ENCODE results near the gene BMPR1A. TPM values are rescaled to one million over a fixed set of nuclear protein-coding genes. Genes with fewer than 3 reads are reported as not detected.
A peak's percentile ranks its signal among the peaks of the same experiment; 100 is the strongest.

The BMPR1A gene
- total and polyA plus RNA-seq, 2 of the 4 experiments (the other 2 are of a cell fraction), result 15.9 to 93.7 TPM

GRCh38 chr10:86950349-86950748, 193.9 kb downstream of the BMPR1A start:
- BruUV-seq (replicated peaks), result no TSS peak

More at GRCh38 chr10:86950349-86950748, 193.9 kb downstream of the BMPR1A start:
- H3K4me1 ChIP-seq (ENCODE audit: control insufficient read depth, insufficient read depth, low read length), result peaks cover 7% of the 10 kb centered on the region
- H2AK9ac ChIP-seq (replicated peaks; ENCODE audit: low read depth, low read length, poor library complexity), result no peak overlapping the region
- no peak overlapping the region for H4K8ac ChIP-seq (ENCODE audit: low read depth in 2 of 2, low read length in 2 of 2)
- H3K36me3 ChIP-seq (ENCODE audit: control insufficient read depth, insufficient read depth, low read length), result no peaks in the 10 kb centered on the region
- no peak overlapping the region for H3K14ac ChIP-seq (replicated peaks; ENCODE audit: low read depth, low read length)
- H3K9me1 ChIP-seq (ENCODE audit: insufficient read depth, low read length), result no peaks in the 10 kb centered on the region; the same call in 1 of the 2 replicates
- ChIA-PET CTCF (no interaction called here), POLR2A (ENCODE audit: unreplicated experiment) (no interaction called here)
- H3K9ac ChIP-seq (ENCODE audit: low read depth, low read length), result no peak overlapping the region
- H2BK15ac ChIP-seq (ENCODE audit: low read depth, low read length), result no peak overlapping the region
- H2BK120ac ChIP-seq (ENCODE audit: low read depth, low read length), result no peak overlapping the region
- no peak overlapping the region for H2BK20ac ChIP-seq (ENCODE audit: low read depth, low read length)
- H3K23ac ChIP-seq (ENCODE audit: low read depth, low read length), result no peak overlapping the region
- dilution Hi-C loops (cut with HindIII; ENCODE audit: low sequenced_read_pairs, unreplicated experiment) (no loop called here), intact Hi-C loops (cut with micrococcal nuclease) (no loop called here), in situ Hi-C loops (cut with MboI; ENCODE audit: low sequenced_read_pairs) (no loop called here)
- no peak overlapping the region for H3K4me2 ChIP-seq (ENCODE audit: low read depth, low read length)
- no peak for ATAC-seq (ENCODE audit: low read depth)
- no peaks in the 10 kb centered on the region for H4K20me1 ChIP-seq (ENCODE audit: insufficient read depth, low read length)
- no peak overlapping the region for H3K56ac ChIP-seq (ENCODE audit: extremely low read depth, insufficient read depth, low read length)
- no CpG with 5 or more reads among the region's 1 CpG for WGBS, 2 experiments (ENCODE audit: extremely low coverage in 2 of 2, insufficient read length in 1 of 2)
- peak overlapping the region; percentile 65 for H2AFZ ChIP-seq (replicated peaks; ENCODE audit: low read length, poor library complexity)
- no peak overlapping the region for H3K18ac ChIP-seq (ENCODE audit: low read depth, low read length)
- H2AK5ac ChIP-seq (ENCODE audit: low read depth, low read length), result no peak overlapping the region
- TF ChIP-seq MXI1 (IDR thresholded peaks at IDR 0.05; ENCODE audit: borderline replicate concordance, low read depth, low read length) (no peak), CHD1 (IDR thresholded peaks at IDR 0.05; ENCODE audit: low read depth, low read length) (no peak), RFX5 (IDR thresholded peaks at IDR 0.05; ENCODE audit: low read depth, low read length) (no peak), USF2 (IDR thresholded peaks at IDR 0.05; ENCODE audit: low read depth, low read length) (no peak), SMC3 (IDR thresholded peaks at IDR 0.05; ENCODE audit: low read depth, low read length) (no peak), RCOR1 (IDR thresholded peaks at IDR 0.05; ENCODE audit: insufficient replicate concordance, low read length) (no peak), NFE2L2 (IDR thresholded peaks at IDR 0.05; ENCODE audit: low read depth, low read length) (no peak), FOS (IDR thresholded peaks at IDR 0.05; ENCODE audit: low read depth, low read length) (no peak), ELK1 (IDR thresholded peaks at IDR 0.05; ENCODE audit: borderline replicate concordance, low read depth, low read length) (no peak), CEBPB (IDR thresholded peaks at IDR 0.05; ENCODE audit: low read depth, low read length) (no peak), MAZ (IDR thresholded peaks at IDR 0.05; ENCODE audit: borderline replicate concordance, low read depth, low read length) (no peak), POLR2A (IDR thresholded peaks at IDR 0.05; ENCODE audit: low read depth, low read length) (no peak), BHLHE40 (IDR thresholded peaks at IDR 0.05; ENCODE audit: low read depth, low read length) (no peak), CTCF (conservative IDR thresholded peaks at IDR 0.05; ENCODE audit: low read depth, low read length) (no peak)
- H3K79me1 ChIP-seq (ENCODE audit: low read depth in 1 of 2, low read length in 2 of 2), result no peaks in the 10 kb centered on the region
- H3K4ac ChIP-seq (ENCODE audit: low read depth, low read length), result no peak overlapping the region
- DNase-seq, result no peak
- no peak overlapping the region for H3K27ac ChIP-seq (ENCODE audit: insufficient read depth, low read length)
- H3K9me3 ChIP-seq (ENCODE audit: control insufficient read depth, insufficient read depth, low read length), result peaks cover 3% of the 10 kb centered on the region
- H4K5ac ChIP-seq (ENCODE audit: low read depth, low read length), result no peak overlapping the region
- H2BK5ac ChIP-seq (ENCODE audit: low read depth, low read length, poor library complexity, severe bottlenecking), result no peak overlapping the region
- no peak overlapping the region for H4K91ac ChIP-seq (ENCODE audit: insufficient read depth, low read depth, low read length)
- no peak overlapping the region for H3K4me3 ChIP-seq (ENCODE audit: insufficient read depth, low read depth, low read length)
- peaks cover 14% of the 10 kb centered on the region for H3K27me3 ChIP-seq (ENCODE audit: control insufficient read depth, insufficient read depth, low read length)
